ENCODE measurements around the gene SMIM10.

- no peak for TF ChIP-seq CTCF (conservative IDR thresholded peaks at IDR 0.05 in 1 of 2, IDR thresholded peaks at IDR 0.05 in 1 of 2; ENCODE audit: low read depth in 1 of 2, low read length in 2 of 2)
- no peak for TF ChIP-seq EZH2 (IDR thresholded peaks at IDR 0.05; ENCODE audit: low read length, missing control alignments)
Observed at GRCh38 chrX:135010921-135011320, 20.1 kb downstream of the SMIM10 start.
